Lung (tissue), 12 donors: ENCODE results near the gene RNASE1. TPM values are rescaled to one million over a fixed set of nuclear protein-coding genes. Genes with fewer than 3 reads are reported as not detected.

Source experiments
- ATAC-seq: fragments of 200-7000 bp; cut with Tn5 transposase; one replicate; pipeline ENCODE4 v1.9.1; 2020; ENCODE audit warnings: moderate number of reproducible peaks; ENCODE audit not compliant: insufficient read depth, low FRiP score
- DNase-seq, 3 donors: peaks; one replicate each; pipeline ENCODE4 v3.0.0-alpha.2; 2013 to 2017
- H3K27ac ChIP-seq, 2 donors: one replicate each; pipeline ENCODE4 v1.5.1; 2013; ENCODE audit warnings: mild to moderate bottlenecking in 2 of 2, moderate library complexity in 2 of 2, control low read depth in 1 of 2, inconsistent platforms in 1 of 2, low read depth in 1 of 2, low read length in 1 of 2
- H3K27me3 ChIP-seq, 3 donors: one replicate each; pipeline ENCODE4 v1.5.1; 2013; ENCODE audit warnings: low read length in 2 of 3; ENCODE audit not compliant: control insufficient read depth in 3 of 3, insufficient read depth in 3 of 3
- H3K36me3 ChIP-seq, 4 donors: one replicate each; pipeline ENCODE4 v1.5.1; 2013; ENCODE audit warnings: low read length in 4 of 4, mild to moderate bottlenecking in 1 of 4, moderate library complexity in 1 of 4; ENCODE audit not compliant: control insufficient read depth in 4 of 4, insufficient read depth in 4 of 4
- H3K4me1 ChIP-seq, 5 donors: one replicate each; pipeline ENCODE4 v1.5.1; 2013; ENCODE audit warnings: low read length in 5 of 5, mild to moderate bottlenecking in 2 of 5, moderate library complexity in 1 of 5; ENCODE audit not compliant: control insufficient read depth in 5 of 5, insufficient read depth in 5 of 5
- H3K4me3 ChIP-seq: one replicate; pipeline ENCODE4 v1.5.1; 2013; ENCODE audit warnings: mild to moderate bottlenecking, control low read depth, moderate library complexity
- H3K9ac ChIP-seq, 2 donors: one replicate each; pipeline ENCODE4 v1.5.1; 2013; ENCODE audit warnings: low read length in 2 of 2, control low read depth in 1 of 2; ENCODE audit not compliant: insufficient read depth in 1 of 2
- H3K9me3 ChIP-seq, 4 donors: one replicate each; pipeline ENCODE4 v1.5.1; 2013; ENCODE audit warnings: low read length in 3 of 4, mild to moderate bottlenecking in 1 of 4, moderate library complexity in 1 of 4; ENCODE audit not compliant: control insufficient read depth in 4 of 4, insufficient read depth in 3 of 4
- WGBS, 2 donors: extraction: QIAGEN DNeasy Blood & Tissue Kit; methylation state at CpG; one replicate each; pipeline ENCODE4 v1.1.7; 2013; 5-methylcytosine and 5-hydroxymethylcytosine counted together
- polyA plus RNA-seq, 2 donors: library from polyadenylated mRNA; stranded (reverse); fragments of 200-250 nt; gene quantifications; one replicate each; pipeline ENCODE4 v1.2.1, GENCODE V29; 2013
- total RNA-seq, 2 donors: library from RNA; depleted of rRNA in 1 of 2; stranded (reverse); fragments of >200 nt in 1 of 2; gene quantifications; one replicate each; pipeline ENCODE4 v1.2.1, GENCODE V29; 2014 to 2021
- TF ChIP-seq, protein P1 (sequence below): IDR thresholded peaks from 2 replicates; pipeline ENCODE4 v1.5.1; 2012; ENCODE audit warnings: mild to moderate bottlenecking; ENCODE audit errors: control extremely low read depth, extremely low read depth
- donor health status: control.
- donor health status: control.
- donor health status: Bipolar disorder and iron deficiency.
- donor health status: healthy.
- donor health status: DM: yes; HTN: yes; CAD: no.

The RNASE1 gene
- total and polyA plus RNA-seq, 4 donors, result 511 to 1,326 (median 1,000) TPM

DNA sequence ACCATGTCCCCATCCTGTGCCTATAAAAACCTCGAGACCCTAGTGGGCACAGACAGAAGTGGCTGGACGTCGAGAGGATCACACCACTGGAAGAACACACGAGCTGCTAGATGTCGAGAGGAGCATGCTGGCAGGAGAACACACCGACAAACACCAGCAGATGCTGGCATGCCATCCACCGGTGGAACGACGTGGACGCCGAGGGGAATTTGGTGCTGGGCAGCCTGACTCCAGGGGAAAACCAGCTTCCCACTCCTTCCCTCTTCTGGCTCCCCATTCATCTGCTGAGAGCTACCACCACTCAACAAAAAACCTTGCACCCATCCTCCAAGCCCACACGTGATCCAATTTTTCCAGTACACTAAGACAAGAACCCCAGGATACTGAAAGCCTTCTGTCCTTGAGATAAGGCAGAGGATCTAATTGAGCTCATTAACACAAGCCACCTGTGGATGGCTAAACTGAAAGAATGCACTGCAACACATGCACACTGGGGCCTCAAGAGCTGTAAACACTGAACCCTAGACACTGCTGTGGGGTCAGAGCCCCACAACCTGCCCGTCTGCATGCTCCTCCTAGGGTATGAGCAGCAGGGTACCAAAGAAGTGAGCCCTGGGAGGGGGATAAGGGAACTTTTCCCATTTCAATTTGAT is 12.1 kb downstream of the RNASE1 start:
- ATAC-seq, result no peak
- no peak for DNase-seq

GRCh38 chr14:20789230-20789813 is 13.3 kb downstream of the RNASE1 start:
- Histone ChIP-seq H3K36me3 (no peaks in the 10 kb centered on the region), H3K9me3 (no peaks in the 10 kb centered on the region), H3K27ac (no peak overlapping the region), H3K4me3 (no peak overlapping the region), H3K27me3 (no peaks in the 10 kb centered on the region), H3K9ac (no peak overlapping the region), H3K4me1 (peaks cover 0 to 10% (median 5%) of the 10 kb centered on the region in 5 donors)
- ATAC-seq (peak; percentile 16), DNase-seq (peak in 2 of 3 donors; percentile 46 to 74)
- TF ChIP-seq, protein P1, sequence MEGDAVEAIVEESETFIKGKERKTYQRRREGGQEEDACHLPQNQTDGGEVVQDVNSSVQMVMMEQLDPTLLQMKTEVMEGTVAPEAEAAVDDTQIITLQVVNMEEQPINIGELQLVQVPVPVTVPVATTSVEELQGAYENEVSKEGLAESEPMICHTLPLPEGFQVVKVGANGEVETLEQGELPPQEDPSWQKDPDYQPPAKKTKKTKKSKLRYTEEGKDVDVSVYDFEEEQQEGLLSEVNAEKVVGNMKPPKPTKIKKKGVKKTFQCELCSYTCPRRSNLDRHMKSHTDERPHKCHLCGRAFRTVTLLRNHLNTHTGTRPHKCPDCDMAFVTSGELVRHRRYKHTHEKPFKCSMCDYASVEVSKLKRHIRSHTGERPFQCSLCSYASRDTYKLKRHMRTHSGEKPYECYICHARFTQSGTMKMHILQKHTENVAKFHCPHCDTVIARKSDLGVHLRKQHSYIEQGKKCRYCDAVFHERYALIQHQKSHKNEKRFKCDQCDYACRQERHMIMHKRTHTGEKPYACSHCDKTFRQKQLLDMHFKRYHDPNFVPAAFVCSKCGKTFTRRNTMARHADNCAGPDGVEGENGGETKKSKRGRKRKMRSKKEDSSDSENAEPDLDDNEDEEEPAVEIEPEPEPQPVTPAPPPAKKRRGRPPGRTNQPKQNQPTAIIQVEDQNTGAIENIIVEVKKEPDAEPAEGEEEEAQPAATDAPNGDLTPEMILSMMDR, result no peak
- WGBS, 2 donors, result 27 to 29% methylated on average over 3 of the region's 3 CpGs

More for the DNA sequence above, 12.1 kb downstream of the RNASE1 start:
- Histone ChIP-seq H3K9ac (no peak overlapping the region), H3K9me3 (no peaks in the 10 kb centered on the region), H3K27ac (peak overlapping the region in 1 of 2 donors; percentile 61), H3K4me3 (no peak overlapping the region), H3K27me3 (no peaks in the 10 kb centered on the region), H3K36me3 (no peaks in the 10 kb centered on the region), H3K4me1 (peaks cover 0 to 10% (median 5%) of the 10 kb centered on the region in 5 donors)
- 68 to 90% methylated on average over 13 of the region's 13 CpGs for WGBS, 2 donors
- TF ChIP-seq, protein P1, result no peak

GRCh38 chr14:20787025-20787424 is 15.6 kb downstream of the RNASE1 start:
- Histone ChIP-seq H3K4me3 (no peak overlapping the region), H3K9ac (no peak overlapping the region), H3K27ac (no peak overlapping the region), H3K9me3 (no peaks in the 10 kb centered on the region), H3K4me1 (peaks cover 0 to 8% (median 5%) of the 10 kb centered on the region in 5 donors), H3K36me3 (no peaks in the 10 kb centered on the region), H3K27me3 (no peaks in the 10 kb centered on the region)
- 50 to 65% methylated on average over 4 of the region's 4 CpGs for WGBS, 2 donors
- TF ChIP-seq, protein P1, result no peak
- no peak for ATAC-seq
- DNase-seq, result no peak
